ENCODE results near the gene P3H3.

P3H3 gene

GRCh38 chr12:6868211-6869048, 40.2 kb downstream of the P3H3 start:
- TF ChIP-seq FOXP2 (optimal IDR thresholded peaks at IDR 0.05; ENCODE audit: borderline replicate concordance, extremely low read depth, extremely low read length, insufficient read depth) (no peak), TAF1 (IDR thresholded peaks at IDR 0.05; ENCODE audit: borderline replicate concordance, insufficient read depth, low read length) (no peak), POLR2AphosphoS5 (IDR thresholded peaks at IDR 0.05; ENCODE audit: low read depth, low read length) (no peak), REST (IDR thresholded peaks at IDR 0.05; ENCODE audit: insufficient read depth in 1 of 2, low read depth in 2 of 2, low read length in 2 of 2) (no peak), SIN3A (IDR thresholded peaks at IDR 0.05; ENCODE audit: borderline replicate concordance, insufficient read depth, low read length) (no peak)

DNA sequence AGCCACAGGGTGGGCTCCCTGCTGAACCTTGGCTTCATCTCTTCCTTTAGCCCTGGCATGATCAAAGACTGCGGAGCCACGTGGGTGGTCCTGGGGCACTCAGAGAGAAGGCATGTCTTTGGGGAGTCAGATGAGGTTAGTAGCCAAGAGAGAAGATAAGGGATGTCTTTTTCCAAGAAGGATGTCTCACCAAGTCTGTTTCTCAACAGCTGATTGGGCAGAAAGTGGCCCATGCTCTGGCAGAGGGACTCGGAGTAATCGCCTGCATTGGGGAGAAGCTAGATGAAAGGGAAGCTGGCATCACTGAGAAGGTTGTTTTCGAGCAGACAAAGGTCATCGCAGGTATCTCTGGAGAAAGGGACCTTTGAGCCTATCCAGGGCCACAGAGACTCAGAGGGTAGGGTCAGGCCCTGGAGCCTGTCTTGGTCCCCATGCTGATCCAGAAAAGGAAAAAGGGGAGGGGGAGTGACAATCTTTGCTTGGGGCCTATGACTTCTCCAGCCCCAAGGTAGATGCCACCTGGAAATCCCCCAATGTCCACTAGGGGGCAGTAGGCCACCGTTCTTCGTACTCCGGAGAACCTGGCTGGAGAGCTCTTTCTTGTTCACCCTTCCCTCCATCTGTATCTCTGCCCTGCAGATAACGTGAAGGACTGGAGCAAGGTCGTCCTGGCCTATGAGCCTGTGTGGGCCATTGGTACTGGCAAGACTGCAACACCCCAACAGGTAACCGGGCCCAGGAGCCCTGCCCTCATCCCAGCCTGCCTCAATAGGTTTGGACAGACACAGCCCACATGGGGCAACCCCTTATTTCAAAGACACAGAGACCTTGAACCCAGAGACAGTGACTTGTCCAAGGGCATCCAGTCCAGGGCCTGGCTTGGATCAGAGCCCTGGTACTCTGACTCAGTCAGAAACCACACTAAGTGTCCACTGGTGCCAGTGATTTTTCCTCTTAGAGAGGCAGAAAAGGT, 41.1 kb downstream of the P3H3 start:
- no peak for TF ChIP-seq FOXP2 (optimal IDR thresholded peaks at IDR 0.05; ENCODE audit: borderline replicate concordance, extremely low read depth, extremely low read length, insufficient read depth)
- no peak for TF ChIP-seq REST (IDR thresholded peaks at IDR 0.05; ENCODE audit: insufficient read depth in 1 of 2, low read depth in 2 of 2, low read length in 2 of 2)
- no peak for TF ChIP-seq SIN3A (IDR thresholded peaks at IDR 0.05; ENCODE audit: borderline replicate concordance, insufficient read depth, low read length)
- no peak for TF ChIP-seq TAF1 (IDR thresholded peaks at IDR 0.05; ENCODE audit: borderline replicate concordance, insufficient read depth, low read length)
- TF ChIP-seq POLR2AphosphoS5 (IDR thresholded peaks at IDR 0.05; ENCODE audit: low read depth, low read length), result no peak

GRCh38 chr12:6870304-6870703, 42.1 kb downstream of the P3H3 start:
- peak; percentile 50; the same call in 1 of the 2 replicates for TF ChIP-seq POLR2AphosphoS5 (IDR thresholded peaks at IDR 0.05; ENCODE audit: low read depth, low read length)

DNA sequence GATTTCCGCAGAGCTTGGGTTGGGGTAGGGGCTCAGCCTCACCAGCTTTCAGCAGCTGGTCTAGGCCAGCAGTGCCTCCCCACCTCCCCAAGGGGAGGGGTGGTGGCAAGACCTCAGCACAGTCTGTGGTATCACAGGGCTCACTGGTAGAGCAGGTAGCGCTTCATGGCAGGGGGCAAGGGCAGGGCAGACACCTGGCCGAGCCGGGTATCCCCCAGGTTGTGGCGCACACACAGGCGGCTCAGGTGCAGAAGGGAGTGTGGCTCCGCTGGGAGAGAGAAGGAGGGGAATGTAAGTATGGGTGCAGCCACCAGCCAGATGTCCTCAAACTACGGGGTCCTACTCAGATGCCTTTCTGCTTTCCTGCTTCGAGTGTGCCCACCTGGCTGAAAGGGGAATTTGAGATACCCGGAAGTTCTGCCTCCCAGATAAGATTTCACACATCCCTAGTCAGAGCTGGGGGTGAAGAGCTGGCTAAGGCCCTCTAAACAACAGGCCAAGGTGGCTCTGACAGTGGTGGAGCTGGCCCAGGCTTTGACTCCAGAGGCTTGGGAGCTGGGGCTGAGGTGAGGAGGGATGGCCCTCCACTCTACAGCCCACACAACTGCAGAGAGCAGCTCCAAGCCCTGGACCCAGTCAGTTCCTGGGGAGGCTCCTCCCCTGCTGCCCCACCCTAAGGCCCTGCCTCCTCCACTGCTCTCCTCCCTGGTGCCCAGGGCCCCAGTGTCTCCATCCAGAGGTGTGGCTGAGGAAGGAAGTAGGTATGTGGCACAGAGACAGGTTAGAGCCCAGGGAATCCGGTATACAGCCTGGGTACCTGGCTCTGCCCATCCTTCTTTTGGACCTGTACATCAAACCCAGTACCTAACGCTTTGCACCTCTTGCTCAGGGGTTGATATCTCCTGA, 43.1 kb downstream of the P3H3 start:
- TF ChIP-seq FOXP2 (optimal IDR thresholded peaks at IDR 0.05; ENCODE audit: borderline replicate concordance, extremely low read depth, extremely low read length, insufficient read depth) (no peak), SIN3A (IDR thresholded peaks at IDR 0.05; ENCODE audit: borderline replicate concordance, insufficient read depth, low read length) (no peak), REST (IDR thresholded peaks at IDR 0.05; ENCODE audit: insufficient read depth in 1 of 2, low read depth in 2 of 2, low read length in 2 of 2) (no peak), POLR2AphosphoS5 (IDR thresholded peaks at IDR 0.05; ENCODE audit: low read depth, low read length) (peak; percentile 83)
